SH-SY5Y (cell line): ENCODE results near the gene MPST.

Source experiments
- GATA2 ChIP-seq: IDR thresholded peaks from 2 replicates; pipeline ENCODE4 v1.6.1; 2011; ENCODE audit warnings: mild to moderate bottlenecking, low read depth, low read length
- GATA3 ChIP-seq: IDR thresholded peaks from 2 replicates; pipeline ENCODE4 v1.6.1; 2011; ENCODE audit warnings: low read depth, mild to moderate bottlenecking, low read length, moderate library complexity

GRCh38 chr22:37064553-37064952 is 45.0 kb downstream of the MPST start:
- TF ChIP-seq GATA2 (no peak), GATA3 (no peak)
